Karpas-422 (cell line): Measurements from ENCODE around the gene SYNPR. TPM values are rescaled to one million over a fixed set of nuclear protein-coding genes. Genes with fewer than 3 reads are reported as not detected.

ENCODE experiments used
- DNase-seq: peaks from one replicate; pipeline ENCODE4 v3.0.0-alpha.2; 2015
- H2AFZ ChIP-seq: fragments of 200-600 bp; sonication (generic); 2 replicates; pipeline ENCODE4 v1.6.1; 2014; ENCODE audit warnings: antibody characterized with exemption, low read length, mixed read lengths
- H3K27ac ChIP-seq: fragments of 200-600 bp; sonication (generic); 2 replicates; pipeline ENCODE4 v1.5.1; 2014; ENCODE audit warnings: mild to moderate bottlenecking, low read length, moderate library complexity
- H3K27me3 ChIP-seq: fragments of 200-600 bp; sonication (generic); 2 replicates; pipeline ENCODE4 v1.6.1; 2014; ENCODE audit warnings: low read length, mixed read lengths
- H3K36me3 ChIP-seq: fragments of 200-600 bp; sonication (generic); 2 replicates; pipeline ENCODE4 v1.6.1; 2014; ENCODE audit warnings: low read length, mixed read lengths; ENCODE audit not compliant: insufficient read depth
- H3K4me1 ChIP-seq: fragments of 200-600 bp; sonication (generic); 2 replicates; pipeline ENCODE4 v1.6.1; 2014; ENCODE audit warnings: mild to moderate bottlenecking, low read length, mixed read lengths
- H3K4me2 ChIP-seq: fragments of 200-600 bp; sonication (generic); 2 replicates; pipeline ENCODE4 v1.6.1; 2014; ENCODE audit warnings: low read length, low read depth, mild to moderate bottlenecking; ENCODE audit not compliant: poor library complexity, severe bottlenecking
- H3K4me3 ChIP-seq: fragments of 200-600 bp; sonication (generic); 2 replicates; pipeline ENCODE4 v1.5.1; 2014; ENCODE audit warnings: mild to moderate bottlenecking, antibody characterized with exemption, low read length, mixed read lengths
- H3K79me2 ChIP-seq: fragments of 200-600 bp; sonication (generic); 2 replicates; pipeline ENCODE4 v1.6.1; 2014; ENCODE audit warnings: mild to moderate bottlenecking, low read length, mixed read lengths
- H3K9ac ChIP-seq: fragments of 200-600 bp; sonication (generic); 2 replicates; pipeline ENCODE4 v1.6.0; 2014; ENCODE audit warnings: low read length
- H3K9me2 ChIP-seq: fragments of 200-600 bp; sonication (generic), shearing (Covaris generic); replicated peaks from 2 replicates; pipeline ENCODE4 v1.6.0; 2014; ENCODE audit warnings: mild to moderate bottlenecking, low read length, moderate library complexity; ENCODE audit not compliant: insufficient read depth
- H3K9me3 ChIP-seq: fragments of 300-700, 200-600 bp; sonication (generic); 2 replicates; pipeline ENCODE4 v1.6.1; 2014; ENCODE audit warnings: low read length, mixed read lengths
- H4K20me1 ChIP-seq: fragments of 200-600 bp; sonication (generic); 2 replicates; pipeline ENCODE4 v1.6.1; 2014; ENCODE audit warnings: mild to moderate bottlenecking, antibody characterized with exemption, low read length, low read depth; ENCODE audit not compliant: insufficient read depth
- total RNA-seq: library from RNA; depleted of rRNA; stranded (reverse); fragments of >200 nt; shearing (Covaris generic); gene quantifications from 2 replicates; pipeline ENCODE4 v1.2.3, GENCODE V29; 2014; ENCODE audit warnings: low replicate concordance

Gene SYNPR
- total RNA-seq, 1 experiment from 2014 or later = not detected

DNA sequence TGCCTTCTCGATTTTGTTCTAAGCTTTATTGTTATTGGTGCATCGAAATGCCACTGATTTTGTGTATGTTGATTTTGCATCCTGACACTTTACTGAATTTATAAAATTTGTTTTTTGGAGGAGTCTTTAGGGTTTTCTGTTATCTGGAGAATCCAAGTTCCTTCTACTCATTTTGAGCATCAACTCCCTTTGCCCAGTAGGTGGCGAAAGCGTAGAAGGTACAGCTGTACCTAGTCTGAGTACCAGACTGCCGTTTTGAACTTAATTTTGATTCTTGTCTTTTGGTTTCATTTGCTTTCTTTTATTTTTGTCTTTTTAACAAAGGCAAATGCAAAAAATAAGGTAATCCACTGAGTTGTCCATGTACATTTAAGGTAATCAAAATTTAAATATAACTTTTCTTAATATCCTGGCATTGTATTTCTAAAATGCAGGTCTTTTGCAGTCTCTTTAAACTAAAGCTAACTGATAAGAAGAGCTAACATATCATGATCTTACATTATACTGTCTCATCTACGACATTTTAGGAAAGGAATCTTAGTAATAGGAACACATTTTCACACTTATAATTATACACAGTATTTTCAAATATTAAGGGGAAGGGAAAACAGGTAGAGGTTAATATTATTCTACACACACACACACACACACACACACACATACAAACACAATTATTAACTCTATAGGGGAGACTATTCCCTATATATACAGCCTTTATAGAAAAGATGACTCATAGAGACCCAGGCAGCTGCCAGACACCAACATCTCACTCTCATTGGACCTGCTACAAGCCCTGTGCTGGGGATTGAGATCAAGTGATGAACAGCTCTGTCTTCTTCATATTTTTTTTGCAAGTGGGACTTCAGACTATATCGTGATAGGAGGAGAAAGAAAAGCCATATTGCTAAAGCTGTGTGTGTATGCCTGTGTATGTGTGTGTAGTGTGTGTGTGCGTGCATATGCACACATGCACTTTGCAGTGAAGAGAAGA is 71.8 kb downstream of the SYNPR start:
- peak overlapping the region; percentile 25; the same call in 1 of the 2 replicates for H3K4me3 ChIP-seq
- H4K20me1 ChIP-seq = no peaks in the 10 kb centered on the region
- H3K79me2 ChIP-seq = no peaks in the 10 kb centered on the region
- no peak overlapping the region for H2AFZ ChIP-seq
- no peaks in the 10 kb centered on the region for H3K9me3 ChIP-seq
- no peaks in the 10 kb centered on the region for H3K9me2 ChIP-seq
- H3K9ac ChIP-seq = no peak overlapping the region
- no peaks in the 10 kb centered on the region for H3K27me3 ChIP-seq
- H3K4me1 ChIP-seq = peaks cover 14% of the 10 kb centered on the region
- peak; percentile 87 for DNase-seq
- peak overlapping the region; percentile 37 for H3K4me2 ChIP-seq
- no peak overlapping the region for H3K27ac ChIP-seq
- no peaks in the 10 kb centered on the region for H3K36me3 ChIP-seq

DNA sequence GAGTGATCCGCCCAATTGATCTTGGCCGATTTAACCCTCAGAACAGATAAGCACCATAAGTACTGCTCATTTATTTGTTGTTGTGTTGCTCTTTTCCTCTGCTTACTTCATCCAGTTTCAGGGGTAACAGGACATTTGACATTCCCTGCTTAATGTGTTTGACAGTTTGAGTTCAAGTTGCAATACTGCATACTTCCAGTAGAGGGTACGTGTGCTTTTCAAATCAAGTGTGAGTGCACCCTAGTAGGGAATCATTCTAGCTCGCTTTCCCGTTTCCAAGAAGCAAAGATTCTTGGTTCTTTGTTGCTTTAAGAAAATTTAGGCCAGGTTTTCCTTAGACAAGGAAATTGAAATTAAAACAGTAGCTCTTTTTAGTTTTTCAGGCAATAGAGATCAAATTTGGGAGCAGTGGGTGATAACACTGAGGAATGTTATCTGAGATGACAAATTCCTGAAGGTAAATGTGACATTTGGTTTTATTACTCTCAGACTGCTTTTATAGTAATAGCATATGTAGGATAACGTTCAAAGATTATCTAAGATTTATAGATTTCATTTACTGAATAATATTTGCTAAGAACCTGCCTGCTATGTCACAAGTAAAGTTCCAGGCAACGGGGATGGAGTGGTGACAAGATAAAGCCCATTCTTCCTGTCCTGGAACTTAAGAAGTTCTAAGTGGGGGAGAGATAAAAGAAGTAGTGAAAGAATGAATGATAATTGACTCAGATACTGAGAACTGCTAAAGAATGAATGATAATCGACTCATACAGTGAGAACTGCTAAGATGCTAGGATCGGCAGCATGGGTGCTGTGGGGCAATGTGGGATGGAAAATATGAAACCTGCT is 73.3 kb downstream of the SYNPR start:
- H3K27ac ChIP-seq = no peak overlapping the region
- no peaks in the 10 kb centered on the region for H3K9me2 ChIP-seq
- no peaks in the 10 kb centered on the region for H4K20me1 ChIP-seq
- DNase-seq = peak; percentile 80
- H3K9ac ChIP-seq = no peak overlapping the region
- H3K4me2 ChIP-seq = no peak overlapping the region
- H3K27me3 ChIP-seq = no peaks in the 10 kb centered on the region
- no peak overlapping the region for H3K4me3 ChIP-seq
- H3K4me1 ChIP-seq = peaks cover 14% of the 10 kb centered on the region
- H3K9me3 ChIP-seq = no peaks in the 10 kb centered on the region
- no peaks in the 10 kb centered on the region for H3K79me2 ChIP-seq
- H3K36me3 ChIP-seq = no peaks in the 10 kb centered on the region
- no peak overlapping the region for H2AFZ ChIP-seq

DNA sequence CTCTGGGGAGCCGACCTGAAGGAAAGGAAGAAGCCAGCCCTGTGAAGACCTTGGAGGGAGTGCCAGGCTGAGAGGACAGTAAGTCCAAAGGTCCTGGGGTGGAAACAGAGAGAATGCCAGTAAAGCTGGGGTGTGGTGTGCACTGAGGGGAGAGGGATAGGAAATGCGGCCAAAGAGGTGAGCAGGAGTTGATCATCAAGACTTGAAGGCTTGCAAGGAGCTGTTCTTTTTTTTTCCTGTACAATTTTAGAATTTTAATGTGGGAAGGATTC is 73.8 kb downstream of the SYNPR start:
- no peak overlapping the region for H3K27ac ChIP-seq
- no peaks in the 10 kb centered on the region for H3K36me3 ChIP-seq
- H3K9me3 ChIP-seq = no peaks in the 10 kb centered on the region
- no peak overlapping the region for H3K9ac ChIP-seq
- no peak overlapping the region for H3K4me2 ChIP-seq
- H3K4me3 ChIP-seq = no peak overlapping the region
- no peaks in the 10 kb centered on the region for H3K79me2 ChIP-seq
- no peaks in the 10 kb centered on the region for H3K27me3 ChIP-seq
- no peak for DNase-seq
- no peak overlapping the region for H2AFZ ChIP-seq
- H3K9me2 ChIP-seq = no peaks in the 10 kb centered on the region
- H4K20me1 ChIP-seq = no peaks in the 10 kb centered on the region
- peaks cover 14% of the 10 kb centered on the region for H3K4me1 ChIP-seq

DNA sequence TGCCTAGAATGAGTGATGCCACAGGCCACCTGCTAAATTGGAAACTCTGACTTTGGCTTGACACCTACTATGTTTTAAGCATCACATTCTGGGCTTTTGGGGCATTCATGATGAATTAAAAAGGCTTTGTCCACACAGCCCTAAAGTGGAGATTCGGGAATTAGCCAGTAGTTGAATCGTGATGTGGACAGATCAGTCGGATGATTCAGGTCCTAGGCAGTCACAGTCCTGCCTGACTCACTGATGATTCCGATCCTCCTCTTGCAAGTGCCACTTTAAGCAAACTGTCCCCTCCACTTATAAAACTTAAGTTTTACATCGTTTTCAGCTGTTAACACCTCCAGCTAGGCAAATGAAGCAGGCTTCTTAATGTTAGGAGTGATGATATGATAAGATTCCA is 75.3 kb downstream of the SYNPR start:
- DNase-seq = no peak
- no peak overlapping the region for H3K4me2 ChIP-seq
- H3K9me2 ChIP-seq = no peaks in the 10 kb centered on the region
- H4K20me1 ChIP-seq = no peaks in the 10 kb centered on the region
- no peaks in the 10 kb centered on the region for H3K79me2 ChIP-seq
- no peaks in the 10 kb centered on the region for H3K27me3 ChIP-seq
- H3K9me3 ChIP-seq = no peaks in the 10 kb centered on the region
- no peak overlapping the region for H3K9ac ChIP-seq
- H3K36me3 ChIP-seq = no peaks in the 10 kb centered on the region
- H3K4me1 ChIP-seq = peaks cover 14% of the 10 kb centered on the region
- no peak overlapping the region for H3K27ac ChIP-seq
- no peak overlapping the region for H2AFZ ChIP-seq
- H3K4me3 ChIP-seq = no peak overlapping the region

DNA sequence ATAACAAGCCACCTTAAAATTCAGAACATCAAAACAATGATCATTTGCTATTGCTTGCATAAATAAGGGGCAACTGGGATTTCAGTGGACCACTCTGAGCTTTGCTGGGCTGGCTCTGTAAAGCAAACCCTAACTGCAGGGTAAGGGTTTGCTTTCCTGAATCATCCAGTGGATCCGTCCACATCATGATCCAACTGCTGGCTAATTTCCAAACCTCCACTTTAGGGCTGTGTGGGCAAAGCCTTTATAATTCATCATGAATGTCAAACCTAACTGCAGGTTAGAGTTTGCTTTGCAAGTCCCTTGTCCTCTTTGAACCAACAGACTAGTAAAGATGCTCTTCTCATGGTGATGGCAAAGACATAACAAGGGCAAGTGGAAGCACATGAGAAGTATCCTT is 76.1 kb downstream of the SYNPR start:
- Histone ChIP-seq H3K79me2 (no peaks in the 10 kb centered on the region), H3K27me3 (no peaks in the 10 kb centered on the region), H3K4me3 (no peak overlapping the region), H2AFZ (no peak overlapping the region), H3K9me3 (no peaks in the 10 kb centered on the region), H3K4me1 (peaks cover 14% of the 10 kb centered on the region), H3K9me2 (no peaks in the 10 kb centered on the region), H3K9ac (no peak overlapping the region), H3K36me3 (no peaks in the 10 kb centered on the region), H4K20me1 (no peaks in the 10 kb centered on the region), H3K4me2 (no peak overlapping the region), H3K27ac (no peak overlapping the region)
- DNase-seq = no peak

DNA sequence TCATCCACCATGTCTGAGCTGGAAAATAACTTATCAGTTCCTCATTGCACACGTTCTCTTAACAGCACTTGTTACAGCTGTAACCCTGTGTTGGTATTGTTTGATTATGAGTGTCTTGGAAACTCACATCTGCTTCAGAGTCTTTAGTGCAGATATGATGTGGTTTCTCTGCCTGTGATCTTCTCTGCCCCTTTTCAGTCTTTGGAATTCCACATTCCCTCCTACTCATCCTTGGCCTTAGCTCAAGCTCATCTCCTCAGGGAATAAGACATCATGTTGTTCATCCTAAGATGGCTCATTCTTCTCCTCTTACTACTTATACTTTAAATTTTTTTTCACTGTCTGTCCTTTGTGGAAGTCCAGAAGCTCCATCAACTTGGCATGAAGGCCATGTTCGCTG is 77.7 kb downstream of the SYNPR start:
- Histone ChIP-seq H3K9me2 (no peaks in the 10 kb centered on the region), H3K27ac (no peak overlapping the region), H3K79me2 (no peaks in the 10 kb centered on the region), H3K9me3 (no peaks in the 10 kb centered on the region), H4K20me1 (no peaks in the 10 kb centered on the region), H3K36me3 (no peaks in the 10 kb centered on the region), H3K9ac (no peak overlapping the region), H3K4me2 (no peak overlapping the region), H3K4me3 (no peak overlapping the region), H2AFZ (no peak overlapping the region), H3K27me3 (no peaks in the 10 kb centered on the region), H3K4me1 (peaks cover 3% of the 10 kb centered on the region)
- no peak for DNase-seq

DNA sequence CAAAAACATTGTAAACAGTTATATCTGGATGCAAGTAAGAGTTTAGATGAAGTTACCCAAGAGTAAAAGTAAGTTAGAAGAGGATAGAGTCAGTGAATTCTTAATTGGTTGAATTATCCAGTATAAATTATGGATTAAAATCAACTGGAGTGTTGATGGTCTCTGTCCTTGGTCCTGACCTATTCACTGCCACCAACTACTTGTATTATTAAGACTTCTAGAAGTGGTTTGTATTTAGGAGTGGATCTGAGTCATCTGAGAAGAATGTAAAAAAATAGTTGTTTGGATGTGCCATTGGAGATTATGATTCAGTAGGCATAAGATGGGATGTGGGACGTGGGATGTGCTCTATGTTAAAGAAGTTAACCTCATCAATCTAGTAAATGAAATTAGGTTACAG is 86.4 kb downstream of the SYNPR start:
- Histone ChIP-seq H3K27ac (no peak overlapping the region), H3K79me2 (no peaks in the 10 kb centered on the region), H3K9me3 (no peaks in the 10 kb centered on the region), H3K4me1 (no peaks in the 10 kb centered on the region), H3K27me3 (no peaks in the 10 kb centered on the region), H3K9me2 (no peaks in the 10 kb centered on the region), H3K4me3 (no peak overlapping the region), H3K9ac (no peak overlapping the region), H3K4me2 (no peak overlapping the region), H2AFZ (no peak overlapping the region), H4K20me1 (no peaks in the 10 kb centered on the region), H3K36me3 (no peaks in the 10 kb centered on the region)
- peak; percentile 44 for DNase-seq

DNA sequence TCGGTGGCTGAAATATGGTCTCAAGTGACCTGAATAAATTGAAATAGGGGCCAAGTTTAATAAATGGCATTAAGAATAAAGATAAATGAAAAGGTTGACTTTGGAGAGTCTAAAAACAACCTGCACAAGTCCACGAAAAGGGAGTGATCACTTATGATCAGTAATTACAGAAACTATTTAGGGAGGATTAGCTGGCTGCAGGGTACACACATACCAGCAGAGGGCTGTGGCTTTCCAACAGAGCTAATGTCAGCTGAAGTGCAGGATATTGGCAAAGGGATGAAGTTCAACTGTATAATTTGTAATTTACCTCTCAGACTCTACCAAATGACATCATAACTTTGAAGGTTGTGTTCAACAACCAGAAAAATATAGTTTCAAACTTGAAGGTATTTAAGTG is 86.8 kb downstream of the SYNPR start:
- H3K9ac ChIP-seq = no peak overlapping the region
- no peak for DNase-seq
- no peak overlapping the region for H2AFZ ChIP-seq
- H3K9me2 ChIP-seq = no peaks in the 10 kb centered on the region
- no peaks in the 10 kb centered on the region for H4K20me1 ChIP-seq
- H3K79me2 ChIP-seq = no peaks in the 10 kb centered on the region
- no peak overlapping the region for H3K4me3 ChIP-seq
- no peaks in the 10 kb centered on the region for H3K9me3 ChIP-seq
- H3K27me3 ChIP-seq = no peaks in the 10 kb centered on the region
- no peak overlapping the region for H3K4me2 ChIP-seq
- no peak overlapping the region for H3K27ac ChIP-seq
- H3K4me1 ChIP-seq = no peaks in the 10 kb centered on the region
- H3K36me3 ChIP-seq = no peaks in the 10 kb centered on the region
